Measurements from ENCODE around the gene EPHB3.

EPHB3 gene

GRCh38 chr3:184564685-184565385 lies 3.2 kb downstream of the EPHB3 start:
- no peak for DNase-seq

GRCh38 chr3:184565421-184566211 lies 4.0 kb downstream of the EPHB3 start:
- peak; percentile 15 for DNase-seq

GRCh38 chr3:184566441-184567414 lies 5.1 kb downstream of the EPHB3 start:
- DNase-seq, result no peak

- DNase-seq, result no peak
Measured at GRCh38 chr3:184567946-184568559, 6.5 kb downstream of the EPHB3 start.

- no peak for DNase-seq
Measured at GRCh38 chr3:184568560-184568923, 7.0 kb downstream of the EPHB3 start.

GRCh38 chr3:184568924-184569829 lies 7.6 kb downstream of the EPHB3 start:
- DNase-seq, result peak; percentile 60

GRCh38 chr3:184570035-184570434 lies 8.4 kb downstream of the EPHB3 start:
- DNase-seq, result no peak

GRCh38 chr3:184570489-184570888 lies 8.9 kb downstream of the EPHB3 start:
- DNase-seq, result no peak

- DNase-seq, result no peak
Measured at GRCh38 chr3:184571750-184572377, 10.3 kb downstream of the EPHB3 start.

GRCh38 chr3:184572633-184573270 lies 11.2 kb downstream of the EPHB3 start:
- no peak for DNase-seq

- DNase-seq, result no peak
Measured at GRCh38 chr3:184574515-184575417, 13.2 kb downstream of the EPHB3 start.

GRCh38 chr3:184575701-184576100 lies 14.1 kb downstream of the EPHB3 start:
- no peak for DNase-seq

- DNase-seq, result no peak
Measured at GRCh38 chr3:184576457-184577240, 15.1 kb downstream of the EPHB3 start.

- DNase-seq, result no peak
Measured at GRCh38 chr3:184577546-184577945, 16.0 kb downstream of the EPHB3 start.

GRCh38 chr3:184578218-184578617 lies 16.6 kb downstream of the EPHB3 start:
- DNase-seq, result no peak

GRCh38 chr3:184578822-184579221 lies 17.2 kb downstream of the EPHB3 start:
- DNase-seq, result no peak

- DNase-seq, result no peak
Measured at GRCh38 chr3:184579513-184579912, 17.9 kb downstream of the EPHB3 start.

- DNase-seq, result no peak
Measured at GRCh38 chr3:184580376-184580775, 18.8 kb downstream of the EPHB3 start.
